ENCODE measurements around the gene ZNF616.
A peak's percentile ranks its signal among the peaks of the same experiment; 100 is the strongest.

DNA sequence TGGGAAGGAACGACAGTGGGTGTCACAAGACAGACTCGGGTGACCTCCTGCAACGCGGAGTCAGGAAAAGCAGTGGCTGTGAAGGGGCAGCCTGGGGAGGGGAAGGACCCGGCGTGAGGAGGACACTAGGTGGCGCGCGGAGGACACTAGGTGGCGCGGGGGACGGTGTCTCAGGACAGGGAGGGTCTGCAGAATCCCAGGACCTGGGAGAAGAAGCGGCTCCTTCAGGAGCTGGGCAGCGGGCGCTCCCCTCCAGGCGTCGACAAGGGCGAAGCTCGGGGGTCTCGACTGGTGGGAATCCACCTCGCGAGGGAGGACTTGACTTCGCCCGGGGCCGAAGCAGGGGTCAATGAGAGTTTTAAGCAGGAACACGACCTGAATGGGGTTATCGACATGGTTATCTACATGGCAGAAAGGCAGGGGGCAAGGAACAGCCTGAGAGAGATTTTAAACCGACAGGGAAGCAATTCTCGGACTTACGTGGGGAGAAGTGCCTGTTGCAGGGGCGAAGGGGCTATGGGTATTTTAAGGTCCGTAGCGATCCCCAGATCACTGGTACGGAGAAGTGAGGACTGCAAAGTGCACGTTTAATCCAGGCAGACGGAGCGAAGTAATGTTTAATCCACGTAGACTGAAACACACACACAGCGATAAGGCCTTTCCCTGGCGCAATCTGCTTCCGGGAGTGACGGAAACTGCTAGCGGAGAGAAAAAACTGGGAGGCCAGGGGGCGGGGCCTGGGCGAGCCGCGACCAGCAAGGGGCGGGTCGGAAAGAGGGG lies at the start of gene ZNF616:
- TF ChIP-seq, protein P1, sequence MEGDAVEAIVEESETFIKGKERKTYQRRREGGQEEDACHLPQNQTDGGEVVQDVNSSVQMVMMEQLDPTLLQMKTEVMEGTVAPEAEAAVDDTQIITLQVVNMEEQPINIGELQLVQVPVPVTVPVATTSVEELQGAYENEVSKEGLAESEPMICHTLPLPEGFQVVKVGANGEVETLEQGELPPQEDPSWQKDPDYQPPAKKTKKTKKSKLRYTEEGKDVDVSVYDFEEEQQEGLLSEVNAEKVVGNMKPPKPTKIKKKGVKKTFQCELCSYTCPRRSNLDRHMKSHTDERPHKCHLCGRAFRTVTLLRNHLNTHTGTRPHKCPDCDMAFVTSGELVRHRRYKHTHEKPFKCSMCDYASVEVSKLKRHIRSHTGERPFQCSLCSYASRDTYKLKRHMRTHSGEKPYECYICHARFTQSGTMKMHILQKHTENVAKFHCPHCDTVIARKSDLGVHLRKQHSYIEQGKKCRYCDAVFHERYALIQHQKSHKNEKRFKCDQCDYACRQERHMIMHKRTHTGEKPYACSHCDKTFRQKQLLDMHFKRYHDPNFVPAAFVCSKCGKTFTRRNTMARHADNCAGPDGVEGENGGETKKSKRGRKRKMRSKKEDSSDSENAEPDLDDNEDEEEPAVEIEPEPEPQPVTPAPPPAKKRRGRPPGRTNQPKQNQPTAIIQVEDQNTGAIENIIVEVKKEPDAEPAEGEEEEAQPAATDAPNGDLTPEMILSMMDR (conservative IDR thresholded peaks at IDR 0.05 in 1 of 2, IDR thresholded peaks at IDR 0.05 in 1 of 2; ENCODE audit: low read depth in 1 of 2, low read length in 2 of 2), result peak; percentile 62 to 65
- no peak for TF ChIP-seq EZH2 (IDR thresholded peaks at IDR 0.05; ENCODE audit: low read length, missing control alignments)

All from fibroblast of lung (primary cell).